NCI-H187 (cell line): Measurements from ENCODE around the gene RAP1GAP.

ENCODE experiments used
- DNase-seq, 2 experiments: peaks; one replicate each; lab custom pipeline; 2025; lab: John Stamatoyannopoulos, UW

Gene RAP1GAP

DNA sequence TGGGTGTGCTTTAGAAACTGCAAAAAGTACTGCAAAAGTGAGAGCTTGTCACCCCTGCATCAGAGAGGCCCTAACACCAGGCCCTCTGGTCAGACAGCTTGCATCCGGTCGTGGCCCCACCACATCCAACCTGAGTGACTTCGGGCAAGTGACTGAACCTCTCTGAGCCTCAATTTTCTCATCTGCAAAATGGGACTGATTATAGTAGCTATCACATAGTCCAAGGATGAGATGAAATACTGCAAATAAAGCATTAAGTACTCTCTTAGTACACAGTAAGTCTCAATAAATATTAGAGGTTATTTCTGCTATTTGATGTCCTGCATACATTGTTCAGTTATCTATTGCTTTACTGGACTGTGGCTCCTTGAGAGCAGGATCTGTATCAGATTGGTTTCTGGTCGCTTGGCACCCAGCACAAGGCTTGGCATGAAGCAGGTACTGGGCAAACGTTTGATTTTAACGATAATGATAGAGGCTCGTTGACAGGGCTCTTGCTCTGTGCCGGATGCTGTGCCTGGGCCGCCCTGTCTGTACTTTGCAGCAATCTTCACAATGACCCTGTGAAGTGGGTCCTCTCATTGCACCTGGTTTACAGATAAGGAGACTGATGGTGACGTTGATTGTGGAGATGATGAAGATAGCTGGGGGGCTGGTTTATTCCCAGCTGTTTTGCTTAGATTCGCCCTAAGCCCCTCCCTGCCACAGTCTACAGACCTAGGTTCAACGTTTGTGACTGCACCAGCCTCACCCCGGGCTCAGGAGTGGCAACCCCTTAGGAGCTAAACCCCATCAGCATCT lies 43.6 kb downstream of the RAP1GAP start:
- DNase-seq = no peak

DNA sequence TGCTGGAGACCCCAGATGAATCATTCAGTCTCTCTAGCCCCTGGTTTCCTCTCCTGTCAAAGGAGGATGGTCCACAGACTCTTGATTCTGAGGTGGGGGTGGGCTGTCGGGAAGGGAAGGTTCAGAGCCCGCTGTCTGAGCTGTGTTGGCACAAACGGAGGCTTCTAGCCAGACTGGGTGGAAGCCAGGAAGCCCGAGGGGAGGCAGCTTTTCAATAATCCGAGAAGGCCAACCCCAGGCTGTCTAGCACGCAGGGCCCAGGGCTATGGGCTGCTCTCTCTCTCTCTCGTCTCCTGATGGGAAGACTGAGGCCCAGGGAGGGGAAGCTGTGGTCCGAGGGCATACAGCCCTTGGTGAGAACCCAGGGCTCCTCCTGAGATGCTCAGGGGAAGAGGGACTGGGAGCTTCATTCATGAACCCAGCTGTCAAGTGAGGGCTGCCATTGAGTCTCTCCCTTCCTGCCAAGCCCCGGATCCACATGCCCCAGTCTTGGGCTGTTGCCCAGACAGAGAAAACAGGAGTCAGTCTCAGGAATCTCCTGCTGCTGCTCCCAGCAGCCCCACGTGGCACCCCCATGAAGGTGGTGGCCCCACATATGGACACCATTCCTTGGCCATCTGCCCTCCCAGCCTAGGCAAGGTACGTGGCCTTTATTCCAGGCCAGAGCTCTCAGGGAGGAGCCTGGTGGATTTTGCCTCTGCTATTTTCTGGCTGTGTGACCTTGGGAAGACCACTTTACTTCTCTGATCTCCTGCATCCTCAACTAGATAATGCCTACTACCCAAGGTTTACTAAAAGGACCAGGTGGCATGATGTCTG lies 44.4 kb downstream of the RAP1GAP start:
- DNase-seq = no peak

DNA sequence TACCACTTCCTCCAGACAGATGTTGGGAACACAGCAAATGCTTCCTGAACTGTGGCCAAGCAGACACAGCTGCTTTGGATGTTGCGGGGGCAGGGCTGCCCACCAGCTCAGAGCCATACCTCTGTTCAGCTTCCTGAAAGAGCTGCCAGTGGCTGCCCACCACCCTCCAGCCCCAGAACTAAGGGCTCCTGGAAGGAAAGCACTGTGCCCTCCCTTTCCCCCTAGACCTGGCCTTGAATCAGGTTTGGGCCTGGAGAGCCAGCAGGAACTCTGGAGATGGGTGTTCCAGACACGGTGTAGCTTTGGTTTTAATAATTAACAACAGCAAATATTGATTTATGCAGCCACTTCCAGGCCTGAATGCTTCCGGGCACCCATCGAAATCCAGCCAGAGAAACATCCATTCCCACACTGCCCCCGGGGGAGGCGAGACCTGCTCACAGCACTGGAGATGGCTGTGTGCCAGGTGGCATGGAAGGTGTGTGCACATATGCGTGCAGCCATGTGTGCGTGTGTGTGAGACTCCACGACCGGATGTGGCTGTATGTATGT lies 45.7 kb downstream of the RAP1GAP start:
- DNase-seq = no peak

- no peak for DNase-seq
Measured at GRCh38 chr1:21622466-21623315, 46.5 kb downstream of the RAP1GAP start.

GRCh38 chr1:21621761-21622436 lies 47.3 kb downstream of the RAP1GAP start:
- DNase-seq = no peak

DNA sequence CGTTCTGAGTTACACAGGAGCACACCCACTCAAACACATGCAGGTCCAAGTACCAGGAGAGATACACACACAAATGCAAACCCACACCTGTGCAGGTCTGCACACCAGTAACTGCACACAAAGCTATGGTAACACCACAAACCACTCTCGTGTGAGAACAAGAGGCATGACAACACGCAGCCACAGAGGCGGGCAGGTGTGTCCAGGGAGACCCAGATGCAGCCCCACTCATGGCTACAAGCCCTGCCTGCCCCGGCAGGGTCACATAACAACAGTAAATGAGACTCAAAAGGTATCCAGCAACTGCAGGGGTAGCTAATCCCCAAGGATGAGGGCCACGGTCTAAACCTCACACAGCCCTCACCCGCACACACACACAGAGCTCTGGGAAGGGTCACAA lies 48.1 kb downstream of the RAP1GAP start:
- no peak for DNase-seq

DNA sequence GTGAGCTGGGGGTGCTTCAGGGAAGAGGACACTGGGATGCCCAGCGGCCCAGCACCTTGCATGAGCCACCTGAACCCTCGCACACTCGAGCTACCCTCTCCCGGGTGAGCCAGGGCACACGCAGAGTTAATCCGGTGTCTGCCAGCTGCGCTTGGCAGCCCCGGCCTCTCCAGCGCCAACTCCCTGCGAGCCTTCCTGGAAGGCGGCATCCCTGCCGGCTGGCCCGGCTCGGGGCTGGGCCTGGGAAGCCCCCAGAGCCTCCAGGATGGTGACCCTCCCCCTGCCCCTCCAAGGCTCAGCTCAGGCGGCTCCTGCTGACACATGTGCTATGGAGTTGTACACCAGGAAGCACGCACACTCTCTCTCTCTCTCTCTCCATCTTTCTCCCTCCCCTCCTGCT lies 48.7 kb downstream of the RAP1GAP start:
- DNase-seq = no peak

GRCh38 chr1:21620011-21620410 lies 49.1 kb downstream of the RAP1GAP start:
- DNase-seq = no peak

GRCh38 chr1:21619375-21619947 lies 49.7 kb downstream of the RAP1GAP start:
- DNase-seq = no peak

GRCh38 chr1:21618561-21619374 lies 50.4 kb downstream of the RAP1GAP start:
- DNase-seq = no peak

DNA sequence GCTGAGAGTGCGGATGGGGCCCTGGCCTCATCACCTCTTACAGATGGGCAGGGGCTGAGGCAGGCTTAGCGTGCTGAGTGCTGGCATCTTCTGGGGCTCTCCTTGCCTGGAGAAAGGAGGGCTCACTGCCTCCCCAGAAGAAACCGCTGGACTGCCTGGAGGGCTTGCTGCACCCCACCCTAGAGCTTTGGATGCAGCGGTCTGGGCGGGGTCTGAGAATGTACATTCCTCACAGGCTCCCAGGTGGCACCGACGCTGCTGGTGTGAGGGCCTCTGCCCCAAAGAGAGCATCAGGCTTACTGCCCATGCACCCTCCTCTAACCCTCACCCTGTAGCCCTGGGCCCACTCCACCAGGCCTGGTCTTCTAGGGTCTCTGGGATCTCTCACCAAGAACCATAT lies 51.1 kb downstream of the RAP1GAP start:
- DNase-seq = no peak

DNA sequence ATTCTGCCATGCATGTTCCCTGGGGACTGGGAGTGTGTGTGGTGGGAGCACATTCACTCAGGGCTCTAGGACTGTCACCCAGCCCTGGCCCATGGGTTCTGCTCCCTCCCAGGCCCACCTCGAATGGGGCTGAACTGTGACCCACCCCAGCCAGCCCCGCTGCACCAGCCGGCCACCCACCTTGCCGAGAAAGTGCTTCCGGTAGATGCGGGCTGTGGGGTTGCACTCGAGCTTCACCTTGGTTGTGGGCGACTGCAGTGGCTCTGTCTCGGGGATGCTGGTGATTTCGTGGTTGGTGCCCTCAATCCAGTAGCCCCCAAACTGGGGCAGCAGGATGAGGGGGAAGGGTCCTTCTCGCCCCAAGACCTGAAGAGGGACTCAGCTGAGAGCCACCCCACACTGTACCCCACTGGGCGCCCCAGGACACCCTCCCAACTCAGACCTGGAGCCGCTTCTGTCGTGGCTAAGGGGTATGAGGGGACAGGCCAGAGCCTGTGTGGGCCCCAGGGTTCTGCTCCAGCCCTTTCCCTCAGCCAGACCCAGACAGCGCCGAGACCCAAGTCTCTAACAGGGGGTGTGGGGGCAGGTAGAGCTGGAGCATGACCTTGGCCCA lies 51.9 kb downstream of the RAP1GAP start:
- no peak for DNase-seq

DNA sequence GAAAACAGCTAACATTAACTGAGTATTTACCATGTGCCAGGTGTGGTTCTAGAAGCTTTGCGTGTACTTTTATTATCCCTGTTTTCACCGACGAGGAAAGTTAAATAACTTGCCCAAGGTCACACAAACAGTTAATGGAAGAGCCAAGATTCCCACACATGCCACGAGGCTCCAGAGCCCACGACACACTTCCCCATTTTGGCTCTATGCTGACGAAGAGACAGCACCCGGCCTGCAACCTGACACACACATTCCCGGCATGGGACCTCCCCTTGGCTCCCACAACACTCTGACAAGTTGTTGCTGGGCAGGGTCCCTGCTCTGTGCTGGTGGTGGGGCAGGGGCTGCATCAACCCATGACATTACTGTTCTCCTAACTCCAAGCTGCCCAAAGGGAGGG lies 52.8 kb downstream of the RAP1GAP start:
- DNase-seq = no peak

DNA sequence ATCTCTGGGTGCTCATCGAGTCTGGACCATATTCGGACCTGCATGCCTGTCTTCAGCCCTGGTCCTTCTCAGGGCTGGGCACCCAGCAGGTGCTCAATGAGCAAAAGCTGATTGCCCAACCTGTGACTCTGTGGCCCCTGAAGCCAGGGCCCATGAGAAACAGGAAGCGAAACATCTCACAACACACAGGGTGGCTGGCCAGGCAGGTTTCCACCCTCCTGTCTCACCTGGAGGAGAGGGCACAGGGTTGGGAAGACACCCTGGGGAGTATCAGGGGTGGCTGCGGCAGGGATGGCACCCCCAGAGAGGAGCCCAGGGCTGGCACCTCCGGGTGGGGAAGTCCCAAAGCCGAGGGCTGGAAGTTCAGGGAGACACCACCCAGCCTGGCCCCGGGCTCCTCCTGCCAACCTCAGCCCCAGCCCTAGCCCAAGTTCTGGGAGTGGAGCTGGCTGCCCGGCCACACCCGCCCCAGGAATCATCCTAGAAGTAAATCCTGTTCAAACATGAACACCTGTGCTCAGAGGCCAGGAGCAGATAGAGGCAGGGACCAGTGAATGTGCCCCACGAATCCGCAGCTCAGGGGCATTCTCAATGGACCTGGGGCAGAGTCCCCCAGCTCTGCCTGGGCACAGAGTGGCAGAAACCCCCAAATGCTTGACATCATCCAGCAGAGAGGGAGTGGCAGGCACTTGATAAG lies 54.6 kb downstream of the RAP1GAP start:
- no peak for DNase-seq

GRCh38 chr1:21613072-21613867 lies 55.9 kb downstream of the RAP1GAP start:
- DNase-seq = no peak

GRCh38 chr1:21612057-21612456 lies 57.1 kb downstream of the RAP1GAP start:
- DNase-seq = no peak

DNA sequence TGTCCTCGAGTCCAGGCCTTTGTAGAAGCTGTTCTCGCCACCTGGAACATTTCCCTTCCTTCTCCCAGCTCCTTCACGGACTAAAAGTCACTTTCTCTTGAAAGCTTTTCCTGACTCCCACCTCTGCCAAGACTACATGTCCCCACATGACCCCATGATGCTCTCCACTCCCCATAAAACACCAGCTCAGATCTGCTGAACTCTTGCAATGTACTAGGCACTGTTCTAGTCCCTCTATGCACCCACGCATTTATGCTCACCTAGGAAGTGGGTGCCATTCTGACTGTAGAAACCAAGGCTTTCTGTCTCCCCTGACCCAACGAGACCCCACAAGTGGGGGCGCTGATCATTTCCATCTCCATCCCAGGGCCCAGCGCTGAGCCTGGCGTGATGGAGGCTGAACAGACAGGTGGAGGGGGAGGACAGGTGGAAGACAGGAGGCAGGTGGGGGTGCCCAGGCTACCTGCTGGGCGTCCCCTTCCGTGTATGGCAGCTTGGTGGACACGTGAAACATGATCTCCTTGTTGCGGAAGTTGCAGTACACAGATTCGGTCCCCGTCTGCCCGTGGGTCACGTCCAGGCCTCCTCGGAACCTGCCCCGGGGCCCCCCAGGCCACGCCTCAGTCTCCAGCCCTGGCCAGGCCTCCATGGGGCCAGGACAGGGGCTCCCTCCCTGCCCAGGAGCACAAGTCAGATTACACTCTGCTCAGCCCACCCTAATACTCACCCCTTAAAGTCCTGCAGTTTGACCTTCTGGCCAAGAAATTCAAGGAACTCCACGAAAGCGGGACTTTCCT lies 58.0 kb downstream of the RAP1GAP start:
- DNase-seq = no peak

- no peak for DNase-seq
Measured at GRCh38 chr1:21610027-21610426, 59.1 kb downstream of the RAP1GAP start.
